Measurements from ENCODE around the gene USP37. TPM values are rescaled to one million over a fixed set of nuclear protein-coding genes. Genes with fewer than 3 reads are reported as not detected.

The USP37 gene
- total RNA-seq, 1 donor from 2014 or later, result 9.4 TPM

DNA sequence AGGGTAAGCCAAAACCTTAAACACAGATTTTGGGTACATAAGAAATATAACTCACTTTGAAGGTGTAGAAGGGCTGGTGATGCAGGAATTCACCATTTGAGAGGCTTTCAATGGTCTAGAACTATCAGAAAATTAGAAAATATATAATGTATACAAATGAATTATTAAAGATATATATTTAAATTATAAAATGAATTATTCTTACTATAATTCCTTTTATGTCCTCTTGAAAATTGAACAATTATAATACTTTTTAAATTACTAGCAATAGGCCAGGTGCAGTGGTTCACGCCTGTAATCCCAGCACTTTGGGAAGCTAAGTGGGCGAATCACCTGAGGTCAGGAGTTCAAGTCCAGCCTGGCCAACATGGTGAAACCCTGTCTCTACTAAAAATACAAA, 88.6 kb downstream of the USP37 start:
- DNase-seq (ENCODE audit: low read depth), result no peak
- H3K4me3 ChIP-seq (ENCODE audit: low read depth, low read length), result no peak overlapping the region
- no peaks in the 10 kb centered on the region for H3K27me3 ChIP-seq (ENCODE audit: control insufficient read depth, insufficient read depth, low read length)
- TF ChIP-seq, protein P1, sequence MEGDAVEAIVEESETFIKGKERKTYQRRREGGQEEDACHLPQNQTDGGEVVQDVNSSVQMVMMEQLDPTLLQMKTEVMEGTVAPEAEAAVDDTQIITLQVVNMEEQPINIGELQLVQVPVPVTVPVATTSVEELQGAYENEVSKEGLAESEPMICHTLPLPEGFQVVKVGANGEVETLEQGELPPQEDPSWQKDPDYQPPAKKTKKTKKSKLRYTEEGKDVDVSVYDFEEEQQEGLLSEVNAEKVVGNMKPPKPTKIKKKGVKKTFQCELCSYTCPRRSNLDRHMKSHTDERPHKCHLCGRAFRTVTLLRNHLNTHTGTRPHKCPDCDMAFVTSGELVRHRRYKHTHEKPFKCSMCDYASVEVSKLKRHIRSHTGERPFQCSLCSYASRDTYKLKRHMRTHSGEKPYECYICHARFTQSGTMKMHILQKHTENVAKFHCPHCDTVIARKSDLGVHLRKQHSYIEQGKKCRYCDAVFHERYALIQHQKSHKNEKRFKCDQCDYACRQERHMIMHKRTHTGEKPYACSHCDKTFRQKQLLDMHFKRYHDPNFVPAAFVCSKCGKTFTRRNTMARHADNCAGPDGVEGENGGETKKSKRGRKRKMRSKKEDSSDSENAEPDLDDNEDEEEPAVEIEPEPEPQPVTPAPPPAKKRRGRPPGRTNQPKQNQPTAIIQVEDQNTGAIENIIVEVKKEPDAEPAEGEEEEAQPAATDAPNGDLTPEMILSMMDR (IDR thresholded peaks at IDR 0.05; ENCODE audit: insufficient read depth, low read length, poor library complexity, severe bottlenecking), result no peak
- no peaks in the 10 kb centered on the region for H3K36me3 ChIP-seq (ENCODE audit: control insufficient read depth, insufficient read depth, low read length)

DNA sequence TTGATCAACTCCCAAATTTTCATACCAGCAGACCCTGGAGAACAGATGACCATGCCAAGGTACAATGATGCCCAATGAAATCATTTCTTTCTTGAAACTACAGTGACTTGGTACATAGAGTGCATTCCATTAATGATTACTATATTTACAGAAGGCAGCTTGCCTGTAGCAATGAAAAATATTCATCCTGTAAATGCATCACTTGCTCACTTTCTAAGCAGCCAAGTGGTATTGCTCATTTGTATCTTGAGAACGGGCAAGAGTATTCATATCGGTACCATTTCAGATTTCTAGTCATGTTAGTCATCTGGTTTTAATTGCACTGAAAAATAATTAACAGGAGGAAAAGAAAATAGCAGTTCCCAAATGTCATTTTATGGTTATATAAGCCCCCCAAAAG, 89.6 kb downstream of the USP37 start:
- TF ChIP-seq, protein P1 (IDR thresholded peaks at IDR 0.05; ENCODE audit: insufficient read depth, low read length, poor library complexity, severe bottlenecking), result no peak
- Histone ChIP-seq H3K36me3 (ENCODE audit: control insufficient read depth, insufficient read depth, low read length) (no peaks in the 10 kb centered on the region), H3K27me3 (ENCODE audit: control insufficient read depth, insufficient read depth, low read length) (no peaks in the 10 kb centered on the region), H3K4me3 (ENCODE audit: low read depth, low read length) (no peak overlapping the region)
- no peak for DNase-seq (ENCODE audit: low read depth)

DNA sequence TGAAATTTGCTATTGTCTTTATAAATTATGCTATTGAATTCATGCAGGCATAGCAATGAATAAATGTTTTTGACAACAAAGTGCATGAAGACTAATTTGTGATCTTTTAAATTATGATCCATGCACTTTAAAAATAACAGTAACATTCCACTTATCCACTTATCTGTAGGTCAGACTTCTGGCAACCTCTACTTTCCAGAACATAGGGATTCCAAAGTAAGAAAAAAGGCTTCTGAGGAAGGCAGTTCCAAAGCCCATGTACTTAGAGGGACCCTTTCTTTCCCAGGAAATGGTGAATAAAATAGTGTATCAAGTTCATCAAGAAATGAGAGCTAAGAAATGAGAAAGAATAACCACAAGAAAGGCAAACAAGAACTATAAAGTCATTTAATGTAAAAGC, 90.9 kb downstream of the USP37 start:
- no peaks in the 10 kb centered on the region for H3K27me3 ChIP-seq (ENCODE audit: control insufficient read depth, insufficient read depth, low read length)
- no peak for DNase-seq (ENCODE audit: low read depth)
- no peak overlapping the region for H3K4me3 ChIP-seq (ENCODE audit: low read depth, low read length)
- no peaks in the 10 kb centered on the region for H3K36me3 ChIP-seq (ENCODE audit: control insufficient read depth, insufficient read depth, low read length)
- TF ChIP-seq, protein P1 (IDR thresholded peaks at IDR 0.05; ENCODE audit: insufficient read depth, low read length, poor library complexity, severe bottlenecking), result no peak

DNA sequence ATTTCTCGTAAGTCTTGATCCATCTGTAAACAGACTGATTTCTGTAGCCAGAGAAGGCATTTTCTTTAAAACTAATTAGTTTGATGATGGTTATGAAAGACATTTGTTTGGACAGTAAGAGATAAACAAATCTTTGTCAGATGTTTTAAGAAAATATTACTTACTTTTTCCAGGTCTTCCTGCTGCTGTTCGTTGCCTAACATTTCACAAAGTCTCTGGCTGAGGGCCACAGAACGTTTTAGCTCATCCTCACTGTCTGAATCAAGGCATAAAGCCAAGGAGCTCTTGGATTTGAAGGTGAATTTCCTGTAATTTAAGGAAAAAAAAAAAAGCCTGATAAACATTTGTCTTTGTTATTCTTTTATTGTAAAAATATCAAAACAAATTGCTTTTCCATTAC, 91.5 kb downstream of the USP37 start:
- TF ChIP-seq, protein P1 (IDR thresholded peaks at IDR 0.05; ENCODE audit: insufficient read depth, low read length, poor library complexity, severe bottlenecking), result no peak
- H3K36me3 ChIP-seq (ENCODE audit: control insufficient read depth, insufficient read depth, low read length), result no peaks in the 10 kb centered on the region
- H3K27me3 ChIP-seq (ENCODE audit: control insufficient read depth, insufficient read depth, low read length), result no peaks in the 10 kb centered on the region
- no peak for DNase-seq (ENCODE audit: low read depth)
- H3K4me3 ChIP-seq (ENCODE audit: low read depth, low read length), result no peak overlapping the region

DNA sequence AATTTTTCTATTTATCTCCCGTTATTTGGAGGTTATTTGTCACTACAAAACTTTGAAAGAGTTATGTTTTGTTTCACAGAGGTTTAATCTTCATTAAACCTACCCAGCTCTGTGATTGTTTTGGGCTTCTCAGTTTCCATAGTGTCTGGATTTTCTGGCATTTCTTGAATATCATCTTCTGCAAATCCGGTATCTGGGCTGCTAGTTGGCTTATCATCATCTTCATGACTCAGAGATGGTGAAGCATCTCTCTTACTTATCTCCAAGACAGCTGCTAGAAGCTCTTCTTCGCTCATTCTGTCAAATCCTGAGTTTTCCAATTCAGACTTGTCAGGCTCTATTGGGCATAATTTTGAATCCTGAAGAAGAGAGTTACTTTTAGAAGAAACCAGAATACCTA, 93.6 kb downstream of the USP37 start:
- Histone ChIP-seq H3K27me3 (ENCODE audit: control insufficient read depth, insufficient read depth, low read length) (no peaks in the 10 kb centered on the region), H3K4me3 (ENCODE audit: low read depth, low read length) (no peak overlapping the region), H3K36me3 (ENCODE audit: control insufficient read depth, insufficient read depth, low read length) (no peaks in the 10 kb centered on the region)
- TF ChIP-seq, protein P1 (IDR thresholded peaks at IDR 0.05; ENCODE audit: insufficient read depth, low read length, poor library complexity, severe bottlenecking), result no peak
- no peak for DNase-seq (ENCODE audit: low read depth)

DNA sequence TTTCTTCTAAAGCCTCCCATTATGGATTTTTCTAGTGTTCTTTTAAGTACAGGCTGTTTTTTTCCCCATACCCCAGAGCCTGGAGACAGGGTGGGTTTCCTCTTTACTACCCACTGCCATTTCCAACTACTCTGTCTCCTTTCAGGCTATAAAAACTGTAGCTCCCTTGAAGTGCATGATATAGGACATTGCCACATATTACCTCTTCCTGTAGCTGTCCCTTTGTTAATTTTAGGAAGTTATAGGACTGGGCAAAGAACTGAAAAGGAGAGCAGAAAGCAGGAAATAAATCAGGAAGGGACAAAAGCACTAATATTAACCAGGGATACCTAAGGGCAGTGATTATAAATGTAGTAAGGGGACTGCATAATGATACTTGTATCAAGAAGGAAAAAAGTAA, 95.2 kb downstream of the USP37 start:
- no peaks in the 10 kb centered on the region for H3K36me3 ChIP-seq (ENCODE audit: control insufficient read depth, insufficient read depth, low read length)
- TF ChIP-seq, protein P1 (IDR thresholded peaks at IDR 0.05; ENCODE audit: insufficient read depth, low read length, poor library complexity, severe bottlenecking), result no peak

More for the DNA sequence above, 95.2 kb downstream of the USP37 start:
- Histone ChIP-seq H3K27me3 (ENCODE audit: control insufficient read depth, insufficient read depth, low read length) (no peaks in the 10 kb centered on the region), H3K4me3 (ENCODE audit: low read depth, low read length) (no peak overlapping the region)
- DNase-seq (ENCODE audit: low read depth), result no peak
